ENCODE measurements around the gene SLC25A30.
A peak's percentile ranks its signal among the peaks of the same experiment; 100 is the strongest.

DNA sequence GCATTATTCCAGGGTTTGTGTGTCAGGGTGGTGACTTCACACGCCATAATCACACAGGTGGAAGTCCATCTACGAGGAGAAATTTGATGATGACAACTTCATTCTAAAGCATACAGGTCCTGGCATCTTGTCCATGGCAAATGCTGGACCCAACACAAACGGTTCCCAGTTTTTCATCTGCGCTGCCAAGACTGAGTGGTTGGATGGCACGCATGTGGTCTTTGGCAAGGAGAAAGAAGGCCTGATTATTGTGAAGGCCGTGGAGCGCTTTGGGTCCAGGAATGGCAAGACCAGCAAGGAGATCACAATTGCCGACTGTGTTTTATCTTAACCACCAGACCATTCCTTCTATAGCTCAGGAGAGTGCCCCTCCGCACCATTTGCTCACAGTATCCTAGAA, 18.2 kb upstream of the SLC25A30 start:
- TF ChIP-seq, protein P1, sequence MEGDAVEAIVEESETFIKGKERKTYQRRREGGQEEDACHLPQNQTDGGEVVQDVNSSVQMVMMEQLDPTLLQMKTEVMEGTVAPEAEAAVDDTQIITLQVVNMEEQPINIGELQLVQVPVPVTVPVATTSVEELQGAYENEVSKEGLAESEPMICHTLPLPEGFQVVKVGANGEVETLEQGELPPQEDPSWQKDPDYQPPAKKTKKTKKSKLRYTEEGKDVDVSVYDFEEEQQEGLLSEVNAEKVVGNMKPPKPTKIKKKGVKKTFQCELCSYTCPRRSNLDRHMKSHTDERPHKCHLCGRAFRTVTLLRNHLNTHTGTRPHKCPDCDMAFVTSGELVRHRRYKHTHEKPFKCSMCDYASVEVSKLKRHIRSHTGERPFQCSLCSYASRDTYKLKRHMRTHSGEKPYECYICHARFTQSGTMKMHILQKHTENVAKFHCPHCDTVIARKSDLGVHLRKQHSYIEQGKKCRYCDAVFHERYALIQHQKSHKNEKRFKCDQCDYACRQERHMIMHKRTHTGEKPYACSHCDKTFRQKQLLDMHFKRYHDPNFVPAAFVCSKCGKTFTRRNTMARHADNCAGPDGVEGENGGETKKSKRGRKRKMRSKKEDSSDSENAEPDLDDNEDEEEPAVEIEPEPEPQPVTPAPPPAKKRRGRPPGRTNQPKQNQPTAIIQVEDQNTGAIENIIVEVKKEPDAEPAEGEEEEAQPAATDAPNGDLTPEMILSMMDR (IDR thresholded peaks at IDR 0.05; ENCODE audit: low read depth, low read length, missing input control), result no peak
- TF ChIP-seq, protein P2, sequence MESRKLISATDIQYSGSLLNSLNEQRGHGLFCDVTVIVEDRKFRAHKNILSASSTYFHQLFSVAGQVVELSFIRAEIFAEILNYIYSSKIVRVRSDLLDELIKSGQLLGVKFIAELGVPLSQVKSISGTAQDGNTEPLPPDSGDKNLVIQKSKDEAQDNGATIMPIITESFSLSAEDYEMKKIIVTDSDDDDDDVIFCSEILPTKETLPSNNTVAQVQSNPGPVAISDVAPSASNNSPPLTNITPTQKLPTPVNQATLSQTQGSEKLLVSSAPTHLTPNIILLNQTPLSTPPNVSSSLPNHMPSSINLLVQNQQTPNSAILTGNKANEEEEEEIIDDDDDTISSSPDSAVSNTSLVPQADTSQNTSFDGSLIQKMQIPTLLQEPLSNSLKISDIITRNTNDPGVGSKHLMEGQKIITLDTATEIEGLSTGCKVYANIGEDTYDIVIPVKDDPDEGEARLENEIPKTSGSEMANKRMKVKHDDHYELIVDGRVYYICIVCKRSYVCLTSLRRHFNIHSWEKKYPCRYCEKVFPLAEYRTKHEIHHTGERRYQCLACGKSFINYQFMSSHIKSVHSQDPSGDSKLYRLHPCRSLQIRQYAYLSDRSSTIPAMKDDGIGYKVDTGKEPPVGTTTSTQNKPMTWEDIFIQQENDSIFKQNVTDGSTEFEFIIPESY (IDR thresholded peaks at IDR 0.05), result no peak
- no peak for TF ChIP-seq TAF1 (conservative IDR thresholded peaks at IDR 0.05)
- peak; percentile 62 for TF ChIP-seq YY1 (IDR thresholded peaks at IDR 0.05)
- no peak for TF ChIP-seq SP1 (IDR thresholded peaks at IDR 0.05)
- peak in 1 of 2 donors; percentile 47 for TF ChIP-seq HNF4A (conservative IDR thresholded peaks at IDR 0.05)
- TF ChIP-seq, protein P3, sequence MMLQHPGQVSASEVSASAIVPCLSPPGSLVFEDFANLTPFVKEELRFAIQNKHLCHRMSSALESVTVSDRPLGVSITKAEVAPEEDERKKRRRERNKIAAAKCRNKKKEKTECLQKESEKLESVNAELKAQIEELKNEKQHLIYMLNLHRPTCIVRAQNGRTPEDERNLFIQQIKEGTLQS (IDR thresholded peaks at IDR 0.05), result no peak
- no peak for TF ChIP-seq FOXA1 (IDR thresholded peaks at IDR 0.05)
- TF ChIP-seq GABPA (IDR thresholded peaks at IDR 0.05 in 1 of 2, conservative IDR thresholded peaks at IDR 0.05 in 1 of 2), result no peak
- peak in 1 of 2 donors; percentile 57 for TF ChIP-seq RXRA (IDR thresholded peaks at IDR 0.05)
